Measurements from ENCODE around the gene PPP2R5D.

Gene PPP2R5D

DNA sequence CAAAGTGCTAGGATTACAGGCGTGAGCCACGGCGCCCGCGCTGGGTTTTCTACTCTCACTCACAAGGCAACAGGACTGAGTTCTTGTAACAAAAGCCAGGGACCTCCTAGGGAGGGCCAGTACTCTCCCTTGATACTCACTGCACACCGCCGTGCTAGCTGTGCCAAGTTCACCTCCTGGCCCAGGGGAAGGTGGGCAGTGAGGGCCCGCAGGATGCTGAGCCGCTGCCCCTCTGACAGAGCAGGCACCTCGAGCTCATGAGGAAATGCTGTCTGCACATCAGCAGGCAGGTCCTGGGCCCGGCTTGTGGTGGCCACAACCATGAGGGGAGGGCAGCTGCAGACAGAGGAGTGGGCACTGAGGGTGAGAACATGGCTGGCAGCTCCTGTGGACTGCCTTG, 17.1 kb upstream of the PPP2R5D start:
- no peaks in the 10 kb centered on the region for H3K27me3 ChIP-seq (ENCODE audit: insufficient read depth, poor library complexity, severe bottlenecking)
- no peak for TF ChIP-seq CTCF (IDR thresholded peaks at IDR 0.05; ENCODE audit: poor library complexity, severe bottlenecking)
- H3K4me1 ChIP-seq (ENCODE audit: insufficient read depth, poor library complexity, severe bottlenecking), result peaks cover 5% of the 10 kb centered on the region
- H3K27ac ChIP-seq (ENCODE audit: poor library complexity, severe bottlenecking), result no peak overlapping the region
- no peak for ATAC-seq (ENCODE audit: low read depth)
- H3K9me3 ChIP-seq (ENCODE audit: severe bottlenecking), result no peaks in the 10 kb centered on the region
- H3K36me3 ChIP-seq (ENCODE audit: low read depth), result no peaks in the 10 kb centered on the region
- H3K4me3 ChIP-seq (ENCODE audit: severe bottlenecking), result no peak overlapping the region
- no peak for DNase-seq (ENCODE audit: low spot score)

- H3K36me3 ChIP-seq (ENCODE audit: low read depth), result no peaks in the 10 kb centered on the region
- H3K9me3 ChIP-seq (ENCODE audit: severe bottlenecking), result no peaks in the 10 kb centered on the region
- H3K27me3 ChIP-seq (ENCODE audit: insufficient read depth, poor library complexity, severe bottlenecking), result no peaks in the 10 kb centered on the region
- ATAC-seq (ENCODE audit: low read depth) (no peak), DNase-seq (ENCODE audit: low spot score) (no peak)
- H3K4me3 ChIP-seq (ENCODE audit: severe bottlenecking), result no peak overlapping the region
- no peak overlapping the region for H3K27ac ChIP-seq (ENCODE audit: poor library complexity, severe bottlenecking)
- H3K4me1 ChIP-seq (ENCODE audit: insufficient read depth, poor library complexity, severe bottlenecking), result peaks cover 5% of the 10 kb centered on the region
- TF ChIP-seq CTCF (IDR thresholded peaks at IDR 0.05; ENCODE audit: poor library complexity, severe bottlenecking), result no peak
Observed at GRCh38 chr6:42968126-42968701, 16.2 kb upstream of the PPP2R5D start.

- H3K36me3 ChIP-seq (ENCODE audit: low read depth), result no peaks in the 10 kb centered on the region
- TF ChIP-seq CTCF (IDR thresholded peaks at IDR 0.05; ENCODE audit: poor library complexity, severe bottlenecking), result no peak
- no peaks in the 10 kb centered on the region for H3K9me3 ChIP-seq (ENCODE audit: severe bottlenecking)
- no peak overlapping the region for H3K27ac ChIP-seq (ENCODE audit: poor library complexity, severe bottlenecking)
- no peak overlapping the region for H3K4me3 ChIP-seq (ENCODE audit: severe bottlenecking)
- no peaks in the 10 kb centered on the region for H3K27me3 ChIP-seq (ENCODE audit: insufficient read depth, poor library complexity, severe bottlenecking)
- H3K4me1 ChIP-seq (ENCODE audit: insufficient read depth, poor library complexity, severe bottlenecking), result peaks cover 5% of the 10 kb centered on the region
- ATAC-seq (ENCODE audit: low read depth) (no peak), DNase-seq (ENCODE audit: low spot score) (no peak)
Observed at GRCh38 chr6:42968783-42969182, 15.6 kb upstream of the PPP2R5D start.

DNA sequence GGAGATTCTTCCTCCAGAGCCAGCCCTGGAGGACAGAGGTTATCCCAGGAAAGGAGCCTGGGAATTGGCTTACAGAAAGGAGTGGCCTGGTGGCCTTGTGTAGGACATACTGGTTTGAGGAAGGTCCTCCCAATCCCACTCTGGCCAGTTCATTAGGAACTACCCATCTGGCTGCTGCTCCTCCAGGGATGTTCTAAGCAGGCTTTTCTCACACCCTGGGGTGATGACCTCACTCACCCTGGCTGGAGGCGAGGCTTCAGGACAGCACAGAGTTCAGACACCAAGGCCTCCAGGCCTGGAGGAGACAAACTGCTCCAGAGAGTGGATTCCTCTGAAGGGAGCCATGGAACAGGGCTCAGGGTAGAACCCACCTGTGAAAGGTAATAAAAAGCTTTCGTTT, 14.9 kb upstream of the PPP2R5D start:
- no peak overlapping the region for H3K27ac ChIP-seq (ENCODE audit: poor library complexity, severe bottlenecking)
- H3K36me3 ChIP-seq (ENCODE audit: low read depth), result no peaks in the 10 kb centered on the region
- no peak for ATAC-seq (ENCODE audit: low read depth)
- peaks cover 5% of the 10 kb centered on the region for H3K4me1 ChIP-seq (ENCODE audit: insufficient read depth, poor library complexity, severe bottlenecking)
- H3K4me3 ChIP-seq (ENCODE audit: severe bottlenecking), result no peak overlapping the region
- no peaks in the 10 kb centered on the region for H3K27me3 ChIP-seq (ENCODE audit: insufficient read depth, poor library complexity, severe bottlenecking)
- H3K9me3 ChIP-seq (ENCODE audit: severe bottlenecking), result no peaks in the 10 kb centered on the region
- DNase-seq (ENCODE audit: low spot score), result no peak
- no peak for TF ChIP-seq CTCF (IDR thresholded peaks at IDR 0.05; ENCODE audit: poor library complexity, severe bottlenecking)

GRCh38 chr6:42969934-42970333, 14.4 kb upstream of the PPP2R5D start:
- Histone ChIP-seq H3K9me3 (ENCODE audit: severe bottlenecking) (no peaks in the 10 kb centered on the region), H3K36me3 (ENCODE audit: low read depth) (no peaks in the 10 kb centered on the region), H3K27me3 (ENCODE audit: insufficient read depth, poor library complexity, severe bottlenecking) (no peaks in the 10 kb centered on the region), H3K4me3 (ENCODE audit: severe bottlenecking) (no peak overlapping the region), H3K4me1 (ENCODE audit: insufficient read depth, poor library complexity, severe bottlenecking) (peaks cover 5% of the 10 kb centered on the region), H3K27ac (ENCODE audit: poor library complexity, severe bottlenecking) (no peak overlapping the region)
- ATAC-seq (ENCODE audit: low read depth), result no peak
- TF ChIP-seq CTCF (IDR thresholded peaks at IDR 0.05; ENCODE audit: poor library complexity, severe bottlenecking), result no peak
- DNase-seq (ENCODE audit: low spot score), result no peak
